ENCODE results near the gene WWC2. TPM values are rescaled to one million over a fixed set of nuclear protein-coding genes. Genes with fewer than 3 reads are reported as not detected.

WWC2 gene
- total RNA-seq, 1 donor from 2014 or later, result 24.6 TPM

DNA sequence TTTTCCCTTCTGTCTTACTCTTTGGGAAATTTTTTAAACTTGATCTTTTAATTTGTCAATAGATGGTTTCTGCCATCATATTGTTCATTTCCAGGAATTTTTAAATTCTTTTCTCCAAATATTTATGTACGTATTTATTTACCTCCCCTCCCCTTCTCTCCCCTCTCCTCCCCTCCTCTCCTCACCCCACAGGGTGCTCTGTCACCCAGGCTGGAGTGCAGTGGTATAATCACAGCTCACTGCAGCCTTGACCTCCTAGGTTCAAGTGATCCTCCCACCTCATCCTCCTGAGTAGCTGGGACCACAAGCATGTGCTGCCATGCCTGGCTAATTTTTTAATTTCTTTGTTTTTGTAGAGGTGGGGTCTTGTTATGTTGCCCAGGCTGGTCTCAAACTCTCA, 73.8 kb downstream of the WWC2 start:
- DNase-seq (ENCODE audit: low read depth, low spot score), result no peak
- H3K27ac Mint-ChIP-seq (ENCODE audit: unreplicated experiment), result no peak overlapping the region
- H3K4me1 Mint-ChIP-seq, result peaks cover 15% of the 10 kb centered on the region
- H3K36me3 Mint-ChIP-seq (ENCODE audit: low read depth), result no peaks in the 10 kb centered on the region
- H3K4me3 Mint-ChIP-seq, result no peak overlapping the region
- no peaks in the 10 kb centered on the region for H3K27me3 Mint-ChIP-seq (ENCODE audit: low read depth)
- no peaks in the 10 kb centered on the region for H3K9me3 Mint-ChIP-seq
- TF ChIP-seq CTCF (conservative IDR thresholded peaks at IDR 0.05), result no peak

DNA sequence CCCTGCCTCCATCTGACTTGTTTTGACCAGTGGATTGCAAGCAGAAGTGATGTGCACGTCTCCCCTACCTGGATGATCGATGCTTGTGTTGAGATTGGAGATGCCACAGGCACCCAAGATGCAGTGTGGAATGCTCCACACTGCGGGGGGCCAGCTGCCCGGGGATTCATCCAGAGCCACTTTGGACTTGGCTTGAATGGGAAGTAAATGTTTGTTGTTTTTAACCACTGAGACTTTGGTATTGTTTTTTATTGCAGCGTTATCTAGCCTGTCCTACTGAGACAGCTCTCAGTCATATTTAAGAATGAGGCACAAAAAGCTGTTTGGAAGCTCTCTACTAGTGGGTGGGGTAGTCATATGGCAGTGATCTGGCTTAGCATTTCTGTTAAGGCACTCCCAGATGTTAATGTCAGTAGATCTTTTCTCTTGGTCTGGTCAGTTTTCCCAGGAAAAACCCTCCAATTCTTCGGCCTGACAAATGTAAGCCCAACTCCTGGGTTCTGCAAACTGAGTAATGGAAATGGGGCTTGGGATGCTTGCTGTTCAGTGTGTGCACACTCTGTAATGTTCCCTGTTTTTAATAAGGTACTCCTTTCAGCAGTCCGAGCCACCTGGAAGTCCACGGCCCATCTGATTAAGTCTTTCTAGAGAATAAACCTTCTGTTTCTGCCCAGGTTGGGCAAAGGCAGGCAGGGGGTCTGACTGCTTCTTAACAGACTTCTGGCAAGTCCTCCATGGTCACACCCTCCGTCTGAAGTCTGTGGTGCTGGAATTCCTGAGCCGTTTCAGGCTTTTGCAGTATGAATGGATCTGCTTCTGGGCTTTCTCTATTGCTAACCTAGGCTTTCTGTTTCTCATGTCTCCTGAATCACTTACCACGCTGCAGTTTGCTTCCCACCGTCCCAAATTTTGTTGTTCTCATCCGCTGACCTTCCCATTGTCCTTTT, 74.8 kb downstream of the WWC2 start:
- H3K27ac Mint-ChIP-seq (ENCODE audit: unreplicated experiment), result peak overlapping the region; percentile 2
- peaks cover 15% of the 10 kb centered on the region for H3K4me1 Mint-ChIP-seq
- H3K9me3 Mint-ChIP-seq, result no peaks in the 10 kb centered on the region
- H3K27me3 Mint-ChIP-seq (ENCODE audit: low read depth), result no peaks in the 10 kb centered on the region
- no peaks in the 10 kb centered on the region for H3K36me3 Mint-ChIP-seq (ENCODE audit: low read depth)
- TF ChIP-seq CTCF (conservative IDR thresholded peaks at IDR 0.05), result no peak
- DNase-seq (ENCODE audit: low read depth, low spot score), result no peak
- H3K4me3 Mint-ChIP-seq, result no peak overlapping the region

- Mint-ChIP-seq H3K4me3 (no peak overlapping the region), H3K9me3 (no peaks in the 10 kb centered on the region)
Measured at GRCh38 chr4:183175631-183176232, 76.7 kb downstream of the WWC2 start.

GRCh38 chr4:183177001-183177400, 77.9 kb downstream of the WWC2 start:
- no peak overlapping the region for H3K27ac Mint-ChIP-seq (ENCODE audit: unreplicated experiment)

More at GRCh38 chr4:183175631-183176232, 76.7 kb downstream of the WWC2 start:
- DNase-seq (ENCODE audit: low read depth, low spot score), result no peak
- Mint-ChIP-seq H3K36me3 (ENCODE audit: low read depth) (no peaks in the 10 kb centered on the region), H3K4me1 (peaks cover 15% of the 10 kb centered on the region), H3K27ac (ENCODE audit: unreplicated experiment) (no peak overlapping the region), H3K27me3 (ENCODE audit: low read depth) (no peaks in the 10 kb centered on the region)
- no peak for TF ChIP-seq CTCF (conservative IDR thresholded peaks at IDR 0.05)

GRCh38 chr4:183178201-183178600, 79.1 kb downstream of the WWC2 start:
- Mint-ChIP-seq H3K27me3 (ENCODE audit: low read depth) (no peaks in the 10 kb centered on the region), H3K9me3 (no peaks in the 10 kb centered on the region), H3K36me3 (ENCODE audit: low read depth) (no peaks in the 10 kb centered on the region), H3K4me1 (peaks cover 20% of the 10 kb centered on the region), H3K27ac (ENCODE audit: unreplicated experiment) (no peak overlapping the region), H3K4me3 (no peak overlapping the region)
- TF ChIP-seq CTCF (conservative IDR thresholded peaks at IDR 0.05), result no peak
- no peak for DNase-seq (ENCODE audit: low read depth, low spot score)

More at GRCh38 chr4:183177001-183177400, 77.9 kb downstream of the WWC2 start:
- no peaks in the 10 kb centered on the region for H3K9me3 Mint-ChIP-seq
- no peak for DNase-seq (ENCODE audit: low read depth, low spot score)
- no peaks in the 10 kb centered on the region for H3K27me3 Mint-ChIP-seq (ENCODE audit: low read depth)
- H3K4me1 Mint-ChIP-seq, result peaks cover 15% of the 10 kb centered on the region
- no peak overlapping the region for H3K4me3 Mint-ChIP-seq
- no peaks in the 10 kb centered on the region for H3K36me3 Mint-ChIP-seq (ENCODE audit: low read depth)
- no peak for TF ChIP-seq CTCF (conservative IDR thresholded peaks at IDR 0.05)

All from neural crest cell (in vitro differentiated cells).